NOMO-1 treated with dmso at 0.1 percent for 144 hours (cell line): ENCODE data around the gene TRAK1.

Experiments used
- DNase-seq: peaks from one replicate; lab custom pipeline; 2025; ENCODE audit not compliant: unreplicated experiment; lab: John Stamatoyannopoulos, UW

Gene TRAK1

GRCh38 chr3:42271786-42272185 is 180.6 kb downstream of the TRAK1 start:
- DNase-seq, result no peak

- DNase-seq, result no peak
Observed at GRCh38 chr3:42273361-42273760, 182.2 kb downstream of the TRAK1 start.

- no peak for DNase-seq
Observed at GRCh38 chr3:42274266-42274665, 183.1 kb downstream of the TRAK1 start.

GRCh38 chr3:42275217-42275616 is 184.1 kb downstream of the TRAK1 start:
- DNase-seq, result no peak
